Transverse colon (tissue), 4 donors: ENCODE results near the gene IZUMO4. TPM values are rescaled to one million over a fixed set of nuclear protein-coding genes. Genes with fewer than 3 reads are reported as not detected.

Experiments used
- DNase-seq: peaks from one replicate; pipeline ENCODE4 v3.0.0-alpha.2; 2019
- H3K27ac ChIP-seq, 4 donors: fragments of 200-600 bp; sonication (generic); 2 replicates each; pipeline ENCODE4 v1.5.1; 2016 to 2018; ENCODE audit warnings: inconsistent platforms in 4 of 4
- H3K27me3 ChIP-seq: fragments of 200-600 bp; sonication (generic); 2 replicates; pipeline ENCODE4 v1.5.1; 2017; ENCODE audit warnings: inconsistent platforms
- H3K36me3 ChIP-seq, 4 donors: fragments of 200-600 bp; sonication (generic); 2 replicates each; pipeline ENCODE4 v1.5.1; 2017 to 2019; ENCODE audit warnings: inconsistent platforms in 4 of 4
- H3K4me1 ChIP-seq, 4 donors: fragments of 200-600 bp; sonication (generic); 2 replicates each; pipeline ENCODE4 v1.5.1; 2017 to 2020; ENCODE audit warnings: inconsistent platforms in 4 of 4
- H3K4me3 ChIP-seq, 4 donors: fragments of 200-600 bp; sonication (generic); 1 replicate in 1 of 4; 2 replicates in 3 of 4; pipeline versions ENCODE4 v1.5.1 to v1.6.1; 2017 to 2019; ENCODE audit warnings: inconsistent platforms in 4 of 4
- H3K9me3 ChIP-seq, 2 donors: fragments of 200-600 bp; sonication (generic); 2 replicates each; pipeline ENCODE4 v1.5.1; 2017 to 2019; ENCODE audit warnings: inconsistent platforms in 2 of 2
- EP300 ChIP-seq: sonication (generic); formaldehyde crosslinking; IDR thresholded peaks from one replicate; pipeline ENCODE4 v1.6.1; 2017; ENCODE audit warnings: antibody characterized with exemption, low read depth
- POLR2A ChIP-seq: fragments of 450-650 bp; IDR thresholded peaks from one replicate; pipeline ENCODE4 v1.6.1; 2016; ENCODE audit warnings: antibody characterized with exemption, mild to moderate bottlenecking, moderate library complexity
- POLR2AphosphoS5 ChIP-seq, 3 donors: sonication (generic); formaldehyde crosslinking; IDR thresholded peaks; one replicate each; pipeline ENCODE4 v1.6.1; 2016; ENCODE audit warnings: antibody characterized with exemption in 3 of 3
- WGBS, 2 donors: methylation state at CpG; one replicate each; pipeline ENCODE4 v1.1.5; 2018; ENCODE audit warnings: low coverage in 1 of 2; 5-methylcytosine and 5-hydroxymethylcytosine counted together
- in situ Hi-C, 4 donors: fragments of 200-750 bp; cut with MboI; loops; one replicate each; pipeline versions ENCODE4 v1.15.0 to v1.15.1; 2017; ENCODE audit warnings: low sequenced_read_pairs in 3 of 4, low pct_ligation_motif_present in 1 of 4, low pct_unique_long_range_greater_than_20kb in 1 of 4
- intact Hi-C: fragments of 100-400 bp; cut with DNase I; formaldehyde crosslinking; loops from one replicate; pipeline ENCODE4 v1.15.1; 2023; ENCODE audit warnings: low total_unique reads
- total RNA-seq, 4 donors: library from RNA; depleted of rRNA; stranded (reverse); fragments of >200 nt; gene quantifications; one replicate each; pipeline ENCODE4 v1.1.0, GENCODE V29; 2016
- TF ChIP-seq, protein P1 (sequence below), 5 experiments: fragments of 200-600 bp in 3 of 5; fragments of 450-650 bp in 2 of 5; sonication (generic) in 3 of 5; IDR thresholded peaks; 1 replicate in 2 of 5; 2 replicates in 3 of 5; pipeline ENCODE4 v1.5.1; 2016 to 2017; ENCODE audit warnings: antibody characterized with exemption in 5 of 5, inconsistent platforms in 3 of 5, mild to moderate bottlenecking in 2 of 5, moderate library complexity in 1 of 5

Gene IZUMO4
- total RNA-seq, 4 donors from 2014 or later, result 2.3 to 5.4 TPM; not detected in 2

DNA sequence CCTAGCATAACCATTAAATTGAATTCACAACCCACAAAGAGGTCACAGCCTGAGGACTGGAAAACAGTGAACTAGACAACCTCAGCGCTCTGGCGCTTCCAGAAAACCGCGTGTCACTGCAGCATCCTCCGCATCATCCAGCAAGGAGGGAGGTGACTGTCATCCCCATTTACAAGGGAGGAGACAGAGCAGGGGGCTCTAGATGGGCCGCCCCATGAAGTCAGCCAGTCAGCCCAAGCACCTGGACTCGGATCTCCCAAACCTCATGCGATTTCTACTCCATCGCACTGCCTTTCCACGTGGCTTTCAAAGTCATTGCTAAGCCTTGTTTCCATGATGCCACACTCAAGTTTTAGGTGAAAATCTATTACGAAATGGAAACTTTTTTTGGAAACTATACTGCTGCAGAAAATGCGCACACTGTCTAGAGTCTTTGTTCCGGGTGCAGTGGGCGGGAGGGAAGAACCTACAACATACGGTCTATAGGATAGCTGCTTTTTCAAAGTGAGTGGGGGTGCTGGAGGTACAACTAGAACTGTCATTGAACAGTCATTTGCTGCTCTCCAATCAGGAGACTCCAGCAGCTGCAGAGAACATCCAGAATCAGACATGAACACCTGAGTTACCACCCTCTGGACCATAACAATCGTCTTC lies 51.9 kb downstream of the IZUMO4 start:
- no peak overlapping the region for H3K27ac ChIP-seq
- H3K36me3 ChIP-seq, result no peaks in the 10 kb centered on the region
- DNase-seq, result no peak
- H3K27me3 ChIP-seq, result no peaks in the 10 kb centered on the region
- WGBS, 2 donors, result 84 to 91% methylated on average over 11 to 16 of the region's 16 CpGs
- TF ChIP-seq EP300 (no peak), POLR2AphosphoS5 (IDR thresholded peaks at IDR 0.05) (no peak), POLR2A (no peak)
- TF ChIP-seq, protein P1, sequence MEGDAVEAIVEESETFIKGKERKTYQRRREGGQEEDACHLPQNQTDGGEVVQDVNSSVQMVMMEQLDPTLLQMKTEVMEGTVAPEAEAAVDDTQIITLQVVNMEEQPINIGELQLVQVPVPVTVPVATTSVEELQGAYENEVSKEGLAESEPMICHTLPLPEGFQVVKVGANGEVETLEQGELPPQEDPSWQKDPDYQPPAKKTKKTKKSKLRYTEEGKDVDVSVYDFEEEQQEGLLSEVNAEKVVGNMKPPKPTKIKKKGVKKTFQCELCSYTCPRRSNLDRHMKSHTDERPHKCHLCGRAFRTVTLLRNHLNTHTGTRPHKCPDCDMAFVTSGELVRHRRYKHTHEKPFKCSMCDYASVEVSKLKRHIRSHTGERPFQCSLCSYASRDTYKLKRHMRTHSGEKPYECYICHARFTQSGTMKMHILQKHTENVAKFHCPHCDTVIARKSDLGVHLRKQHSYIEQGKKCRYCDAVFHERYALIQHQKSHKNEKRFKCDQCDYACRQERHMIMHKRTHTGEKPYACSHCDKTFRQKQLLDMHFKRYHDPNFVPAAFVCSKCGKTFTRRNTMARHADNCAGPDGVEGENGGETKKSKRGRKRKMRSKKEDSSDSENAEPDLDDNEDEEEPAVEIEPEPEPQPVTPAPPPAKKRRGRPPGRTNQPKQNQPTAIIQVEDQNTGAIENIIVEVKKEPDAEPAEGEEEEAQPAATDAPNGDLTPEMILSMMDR (IDR thresholded peaks at IDR 0.05), result no peak
- intact Hi-C loops, result no loop called here
- in situ Hi-C loops, result no loop called here
- peaks cover 18 to 46% (median 27%) of the 10 kb centered on the region in 4 donors for H3K4me1 ChIP-seq
- no peak overlapping the region for H3K4me3 ChIP-seq
- H3K9me3 ChIP-seq, result no peaks in the 10 kb centered on the region

Other genes with a start within 250 kb of the IZUMO4 start
- 10 to 100 TPM; 36.0 to 95.0 (median 56.3) TPM for gene REXO1, start 248.4 kb upstream of the IZUMO4 start, total RNA-seq
- 10 to 100 TPM in 3 of 4 donors, 1 to 10 TPM in 1; 9.0 to 18.3 (median 11.6) TPM for gene KLF16, start 233.3 kb upstream of the IZUMO4 start, total RNA-seq
- 100 to 1,000 TPM in 3 of 4 donors, 10 to 100 TPM in 1; 90.0 to 179 (median 140) TPM for gene ABHD17A, start 211.4 kb upstream of the IZUMO4 start, total RNA-seq
- 10 to 100 TPM; 18.7 to 73.2 (median 30.3) TPM for gene ADAT3, start 191.5 kb upstream of the IZUMO4 start, total RNA-seq
- 100 to 1,000 TPM in 1 of 4 donors, 10 to 100 TPM in 3; 25.1 to 119 (median 86.6) TPM for gene SCAMP4, start 191.5 kb upstream of the IZUMO4 start, total RNA-seq
- gene CSNK1G2, start 155.7 kb upstream of the IZUMO4 start, total RNA-seq, result 100 to 1,000 TPM in 2 of 4 donors, 10 to 100 TPM in 2; 75.0 to 321 (median 140) TPM
- gene BTBD2, start 81.2 kb upstream of the IZUMO4 start, total RNA-seq, result 10 to 100 TPM; 66.7 to 88.6 (median 84.4) TPM
- gene MKNK2, start 45.7 kb upstream of the IZUMO4 start, total RNA-seq, result 100 to 1,000 TPM; 189 to 279 (median 236) TPM
- gene MOB3A, start 589 bp upstream of the IZUMO4 start, total RNA-seq, result 10 to 100 TPM; 18.7 to 74.2 (median 46.1) TPM
- gene AP3D1, start 54.7 kb downstream of the IZUMO4 start, total RNA-seq, result 100 to 1,000 TPM; 101 to 189 (median 152) TPM
- 100 to 1,000 TPM in 1 of 4 donors, 10 to 100 TPM in 3; 27.3 to 122 (median 47.0) TPM for gene DOT1L, start 67.0 kb downstream of the IZUMO4 start, total RNA-seq
- 100 to 1,000 TPM; 184 to 332 (median 254) TPM for gene PLEKHJ1, start 139.4 kb downstream of the IZUMO4 start, total RNA-seq
- gene SF3A2, start 139.9 kb downstream of the IZUMO4 start, total RNA-seq, result 10 to 100 TPM; 35.8 to 54.6 (median 41.6) TPM
- 1 to 10 TPM in 2 of 4 donors, not detected in 2; 1.1 to 3.5 TPM for gene AMH, start 152.4 kb downstream of the IZUMO4 start, total RNA-seq
- gene JSRP1, start 159.5 kb downstream of the IZUMO4 start, total RNA-seq, result 1 to 10 TPM in 1 of 4 donors, not detected in 3; 5.6 TPM
- gene PEAK3, start 185.3 kb downstream of the IZUMO4 start, total RNA-seq, result 1 to 10 TPM in 2 of 4 donors, under 1 TPM in 1, not detected in 1; 0.27 to 1.1 (median 1.1) TPM
- 1 to 10 TPM in 1 of 4 donors, under 1 TPM in 2, not detected in 1; 0.27 to 1.5 (median 0.64) TPM for gene LINGO3, start 211.2 kb downstream of the IZUMO4 start, total RNA-seq
- 100 to 1,000 TPM in 3 of 4 donors, 10 to 100 TPM in 1; 62.9 to 151 (median 132) TPM for gene LSM7, start 231.7 kb downstream of the IZUMO4 start, total RNA-seq
- 100 to 1,000 TPM; 149 to 367 (median 242) TPM for gene SPPL2B, start 231.8 kb downstream of the IZUMO4 start, total RNA-seq